ENCODE results near the gene SLC29A1. TPM values are rescaled to one million over a fixed set of nuclear protein-coding genes. Genes with fewer than 3 reads are reported as not detected.

Gene SLC29A1
- total RNA-seq, 1 experiment from 2014 or later: 7.0 TPM

GRCh38 chr6:44245391-44245911 is 22.1 kb downstream of the SLC29A1 start:
- Mint-ChIP-seq H3K9me3 (ENCODE audit: unreplicated experiment) (no peaks in the 10 kb centered on the region), H3K4me3 (ENCODE audit: unreplicated experiment) (peak overlapping the region; percentile 95), H3K4me1 (ENCODE audit: insufficient read depth, unreplicated experiment) (peaks cover 29% of the 10 kb centered on the region), H3K27ac (ENCODE audit: low read depth, unreplicated experiment) (peak overlapping the region; percentile 50), H3K36me3 (ENCODE audit: insufficient read depth, unreplicated experiment) (peaks cover 40% of the 10 kb centered on the region), H3K27me3 (ENCODE audit: insufficient read depth, unreplicated experiment) (no peaks in the 10 kb centered on the region)
- no TSS peak for BruUV-seq (replicated peaks)
- TF ChIP-seq, protein P1, sequence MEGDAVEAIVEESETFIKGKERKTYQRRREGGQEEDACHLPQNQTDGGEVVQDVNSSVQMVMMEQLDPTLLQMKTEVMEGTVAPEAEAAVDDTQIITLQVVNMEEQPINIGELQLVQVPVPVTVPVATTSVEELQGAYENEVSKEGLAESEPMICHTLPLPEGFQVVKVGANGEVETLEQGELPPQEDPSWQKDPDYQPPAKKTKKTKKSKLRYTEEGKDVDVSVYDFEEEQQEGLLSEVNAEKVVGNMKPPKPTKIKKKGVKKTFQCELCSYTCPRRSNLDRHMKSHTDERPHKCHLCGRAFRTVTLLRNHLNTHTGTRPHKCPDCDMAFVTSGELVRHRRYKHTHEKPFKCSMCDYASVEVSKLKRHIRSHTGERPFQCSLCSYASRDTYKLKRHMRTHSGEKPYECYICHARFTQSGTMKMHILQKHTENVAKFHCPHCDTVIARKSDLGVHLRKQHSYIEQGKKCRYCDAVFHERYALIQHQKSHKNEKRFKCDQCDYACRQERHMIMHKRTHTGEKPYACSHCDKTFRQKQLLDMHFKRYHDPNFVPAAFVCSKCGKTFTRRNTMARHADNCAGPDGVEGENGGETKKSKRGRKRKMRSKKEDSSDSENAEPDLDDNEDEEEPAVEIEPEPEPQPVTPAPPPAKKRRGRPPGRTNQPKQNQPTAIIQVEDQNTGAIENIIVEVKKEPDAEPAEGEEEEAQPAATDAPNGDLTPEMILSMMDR (IDR thresholded peaks at IDR 0.05; ENCODE audit: unreplicated experiment): no peak
- no peak for DNase-seq (ENCODE audit: unreplicated experiment)
- CTCF ChIA-PET: interaction anchor here (0.5 to 2.7 kb wide), 11 partner anchors 8 to 573 kb away, joined by 3 to 16 read pairs (median 4); no protein-coding TSS in a partner anchor
- intact Hi-C loops (cut with micrococcal nuclease): loop anchor here (10.0 kb wide), 1 partner anchor 471 kb away; the partner anchor contains the start of gene VEGFA
- POLR2A ChIA-PET: interaction anchor here (0.6 to 5.0 kb wide), 13 partner anchors 9 to 520 kb away, joined by 3 to 121 read pairs (median 6); partner anchors contain the start of genes SLC29A1, SLC35B2 and TMEM63B

GRCh38 chr6:44245912-44246662 is 22.7 kb downstream of the SLC29A1 start:
- Mint-ChIP-seq H3K27me3 (ENCODE audit: insufficient read depth, unreplicated experiment) (no peaks in the 10 kb centered on the region), H3K27ac (ENCODE audit: low read depth, unreplicated experiment) (peak overlapping the region; percentile 99), H3K36me3 (ENCODE audit: insufficient read depth, unreplicated experiment) (peaks cover 47% of the 10 kb centered on the region), H3K9me3 (ENCODE audit: unreplicated experiment) (no peaks in the 10 kb centered on the region), H3K4me1 (ENCODE audit: insufficient read depth, unreplicated experiment) (peaks cover 32% of the 10 kb centered on the region), H3K4me3 (ENCODE audit: unreplicated experiment) (peak overlapping the region; percentile 95)
- intact Hi-C loops (cut with micrococcal nuclease): loop anchor here (1.0 to 10.0 kb wide), 3 partner anchors 10 to 471 kb away; partner anchors contain the start of gene VEGFA
- BruUV-seq (replicated peaks): no TSS peak
- ChIA-PET CTCF (interaction anchor here (0.6 to 3.6 kb wide), 12 partner anchors 9 to 601 kb away, joined by 3 to 16 read pairs (median 4); partner anchors contain the start of gene SLC35B2), POLR2A (interaction anchor here (0.5 to 5.0 kb wide), 28 partner anchors 10 to 1317 kb away, joined by 3 to 121 read pairs (median 6); partner anchors contain the start of genes AARS2, ABCC10, CDC5L and CNPY3)
- DNase-seq (ENCODE audit: unreplicated experiment): peak; percentile 89
- TF ChIP-seq, protein P1 (IDR thresholded peaks at IDR 0.05; ENCODE audit: unreplicated experiment): no peak

DNA sequence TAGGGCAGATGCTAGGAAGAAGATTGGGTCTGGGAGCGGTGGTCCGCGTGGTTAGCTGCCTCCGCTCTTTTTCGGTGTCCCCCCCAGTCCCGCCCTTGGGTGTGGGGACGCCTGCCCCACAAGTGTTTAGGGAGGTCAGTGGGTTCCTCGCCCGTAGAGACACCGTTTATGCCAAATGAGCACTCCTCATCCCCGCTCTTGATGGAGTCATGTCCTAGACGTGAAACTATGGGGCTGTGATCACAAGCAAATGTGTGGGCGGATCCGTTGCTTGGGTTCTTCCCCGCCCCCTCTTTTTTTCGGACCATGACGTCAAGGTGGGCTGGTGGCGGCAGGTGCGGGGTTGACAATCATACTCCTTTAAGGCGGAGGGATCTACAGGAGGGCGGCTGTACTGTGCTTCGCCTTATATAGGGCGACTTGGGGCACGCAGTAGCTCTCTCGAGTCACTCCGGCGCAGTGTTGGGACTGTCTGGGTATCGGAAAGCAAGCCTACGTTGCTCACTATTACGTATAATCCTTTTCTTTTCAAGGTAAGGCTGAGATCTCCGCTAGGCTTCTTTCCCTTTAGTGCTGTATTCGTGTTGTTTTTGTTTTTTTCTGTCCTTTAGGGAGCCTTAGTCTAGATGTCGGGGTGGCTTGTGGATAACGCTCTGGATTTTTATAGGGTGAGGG is 23.4 kb downstream of the SLC29A1 start, which contains the start of gene HSP90AB1:
TSS of gene HSP90AB1 (plus strand) at position 439 of the 675 bp plus-strand sequence. CDS start 1,529 bp downstream, outside the sequence.
- peak; percentile 98 for DNase-seq (ENCODE audit: unreplicated experiment)
- H3K36me3 Mint-ChIP-seq (ENCODE audit: insufficient read depth, unreplicated experiment): peaks cover 54% of the 10 kb centered on the region
- H3K4me3 Mint-ChIP-seq (ENCODE audit: unreplicated experiment): peak within 1 kb of the TSS; percentile 95
- BruUV-seq (replicated peaks): TSS peak; percentile 31
- H3K27ac Mint-ChIP-seq (ENCODE audit: low read depth, unreplicated experiment): peak within 1 kb of the TSS; percentile 99
- no peaks in the 10 kb centered on the region for H3K27me3 Mint-ChIP-seq (ENCODE audit: insufficient read depth, unreplicated experiment)
- TF ChIP-seq, protein P1 (IDR thresholded peaks at IDR 0.05; ENCODE audit: unreplicated experiment): no peak
- H3K9me3 Mint-ChIP-seq (ENCODE audit: unreplicated experiment): no peaks in the 10 kb centered on the region
- CTCF ChIA-PET: interaction anchor here (0.7 to 3.6 kb wide), 8 partner anchors 9 to 602 kb away, joined by 3 to 16 read pairs (median 12); partner anchors contain the start of gene SLC35B2
- POLR2A ChIA-PET: interaction anchor here (0.5 to 5.0 kb wide), 29 partner anchors 9 to 1318 kb away, joined by 3 to 121 read pairs (median 5); partner anchors contain the start of genes AARS2, ABCC10, CDC5L and CNPY3
- intact Hi-C loops (cut with micrococcal nuclease): loop anchor here (1.0 to 10.0 kb wide), 3 partner anchors 10 to 472 kb away; partner anchors contain the start of gene VEGFA
- H3K4me1 Mint-ChIP-seq (ENCODE audit: insufficient read depth, unreplicated experiment): peaks cover 35% of the 10 kb centered on the region
